OCI-LY1 (cell line): ENCODE data around the gene DACH1.

Experiments used
- H2AFZ ChIP-seq: fragments of 200-600 bp; sonication (generic), shearing (Covaris generic); 2 replicates; pipeline ENCODE4 v1.6.0; 2014; ENCODE audit warnings: antibody characterized with exemption, mild to moderate bottlenecking, low read length
- H3F3A ChIP-seq: fragments of 200-600 bp; sonication (generic), shearing (Covaris generic); 2 replicates; pipeline ENCODE4 v1.6.0; 2014; ENCODE audit warnings: mild to moderate bottlenecking, antibody characterized with exemption, low read length, moderate library complexity; ENCODE audit not compliant: insufficient read depth
- H3K27ac ChIP-seq: fragments of 200-600 bp; sonication (generic); 2 replicates; pipeline ENCODE4 v1.5.1; 2014; ENCODE audit warnings: low read length, mixed run types, mild to moderate bottlenecking, low read depth; ENCODE audit not compliant: poor library complexity, severe bottlenecking
- H3K27me3 ChIP-seq: fragments of 200-600 bp; sonication (generic); 2 replicates; pipeline ENCODE4 v1.6.0; 2014; ENCODE audit warnings: antibody characterized with exemption, mild to moderate bottlenecking, low read length, moderate library complexity; ENCODE audit not compliant: insufficient read depth
- H3K36me3 ChIP-seq: fragments of 200-600 bp; sonication (generic); 2 replicates; pipeline ENCODE4 v1.6.1; 2014; ENCODE audit warnings: mild to moderate bottlenecking, antibody characterized with exemption, low read length, moderate library complexity, mixed read lengths; ENCODE audit not compliant: insufficient read depth
- H3K4me1 ChIP-seq: fragments of 200-600 bp; sonication (generic); 2 replicates; pipeline ENCODE4 v1.5.1; 2014; ENCODE audit warnings: mild to moderate bottlenecking, low read length, moderate library complexity; ENCODE audit not compliant: insufficient read depth, severe bottlenecking
- H3K4me2 ChIP-seq: fragments of 200-600 bp; sonication (generic), shearing (Covaris generic); 2 replicates; pipeline ENCODE4 v1.6.1; 2014; ENCODE audit warnings: low read length
- H3K4me3 ChIP-seq: fragments of 200-600 bp; sonication (generic); 2 replicates; pipeline ENCODE4 v1.5.1; 2014; ENCODE audit warnings: low read length, low read depth, mild to moderate bottlenecking, mixed read lengths; ENCODE audit not compliant: poor library complexity, severe bottlenecking
- H3K79me2 ChIP-seq: fragments of 200-600 bp; shearing (Covaris generic); 2 replicates; pipeline ENCODE4 v1.6.1; 2016; ENCODE audit warnings: mixed run types, low read length, mixed read lengths; ENCODE audit not compliant: insufficient read depth
- H3K9ac ChIP-seq: fragments of 200-600 bp; sonication (generic), shearing (Covaris generic); 2 replicates; pipeline ENCODE4 v1.6.1; 2014; ENCODE audit warnings: mild to moderate bottlenecking, low read length, mixed read lengths
- H3K9me2 ChIP-seq: fragments of 200-600 bp; sonication (generic), shearing (Covaris generic); 2 replicates; pipeline ENCODE4 v1.6.1; 2014; ENCODE audit warnings: low read depth, mild to moderate bottlenecking, low read length, mixed read lengths
- H3K9me3 ChIP-seq: fragments of 200-600 bp; shearing (Covaris generic); 2 replicates; pipeline ENCODE4 v1.6.1; 2014; ENCODE audit warnings: low read length, mixed read lengths
- H4K20me1 ChIP-seq: fragments of 200-600 bp; sonication (generic), shearing (Covaris generic); 2 replicates; pipeline ENCODE4 v1.6.0; 2016; ENCODE audit warnings: mild to moderate bottlenecking, low read length; ENCODE audit not compliant: insufficient read depth
- EZH2 ChIP-seq: fragments of 200-600 bp; sonication (generic), shearing (Covaris generic); IDR thresholded peaks from 2 replicates; pipeline ENCODE4 v1.8.0; 2017; ENCODE audit warnings: borderline replicate concordance, mixed run types, mild to moderate bottlenecking, antibody characterized with exemption, low read length, moderate library complexity, mixed read lengths
- TF ChIP-seq, protein P1 (sequence below): fragments of 200-600 bp; sonication (generic), shearing (Covaris generic); IDR thresholded peaks from 2 replicates; pipeline ENCODE4 v1.5.1; 2017; ENCODE audit warnings: mild to moderate bottlenecking, antibody characterized with exemption, low read length, moderate library complexity, mixed read lengths

DACH1 gene

GRCh38 chr13:71617265-71617664 lies 249.7 kb downstream of the DACH1 start:
- Histone ChIP-seq H3K4me2 (no peak overlapping the region), H3K36me3 (no peaks in the 10 kb centered on the region)
- TF ChIP-seq EZH2, result no peak
- TF ChIP-seq, protein P1, sequence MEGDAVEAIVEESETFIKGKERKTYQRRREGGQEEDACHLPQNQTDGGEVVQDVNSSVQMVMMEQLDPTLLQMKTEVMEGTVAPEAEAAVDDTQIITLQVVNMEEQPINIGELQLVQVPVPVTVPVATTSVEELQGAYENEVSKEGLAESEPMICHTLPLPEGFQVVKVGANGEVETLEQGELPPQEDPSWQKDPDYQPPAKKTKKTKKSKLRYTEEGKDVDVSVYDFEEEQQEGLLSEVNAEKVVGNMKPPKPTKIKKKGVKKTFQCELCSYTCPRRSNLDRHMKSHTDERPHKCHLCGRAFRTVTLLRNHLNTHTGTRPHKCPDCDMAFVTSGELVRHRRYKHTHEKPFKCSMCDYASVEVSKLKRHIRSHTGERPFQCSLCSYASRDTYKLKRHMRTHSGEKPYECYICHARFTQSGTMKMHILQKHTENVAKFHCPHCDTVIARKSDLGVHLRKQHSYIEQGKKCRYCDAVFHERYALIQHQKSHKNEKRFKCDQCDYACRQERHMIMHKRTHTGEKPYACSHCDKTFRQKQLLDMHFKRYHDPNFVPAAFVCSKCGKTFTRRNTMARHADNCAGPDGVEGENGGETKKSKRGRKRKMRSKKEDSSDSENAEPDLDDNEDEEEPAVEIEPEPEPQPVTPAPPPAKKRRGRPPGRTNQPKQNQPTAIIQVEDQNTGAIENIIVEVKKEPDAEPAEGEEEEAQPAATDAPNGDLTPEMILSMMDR, result no peak

GRCh38 chr13:71613066-71613745 lies 253.8 kb downstream of the DACH1 start:
- TF ChIP-seq, protein P1, result no peak
- no peak for TF ChIP-seq EZH2
- Histone ChIP-seq H3K4me1 (no peaks in the 10 kb centered on the region), H3K9me3 (no peaks in the 10 kb centered on the region), H3K9ac (no peak overlapping the region), H3F3A (no peaks in the 10 kb centered on the region), H3K27ac (no peak overlapping the region), H3K27me3 (no peaks in the 10 kb centered on the region), H3K4me3 (no peak overlapping the region), H3K4me2 (no peak overlapping the region), H4K20me1 (no peaks in the 10 kb centered on the region), H3K9me2 (no peaks in the 10 kb centered on the region), H3K36me3 (no peaks in the 10 kb centered on the region), H2AFZ (no peak overlapping the region), H3K79me2 (no peaks in the 10 kb centered on the region)

More at GRCh38 chr13:71617265-71617664, 249.7 kb downstream of the DACH1 start:
- H3K9ac ChIP-seq, result no peak overlapping the region
- no peak overlapping the region for H2AFZ ChIP-seq
- H4K20me1 ChIP-seq, result no peaks in the 10 kb centered on the region
- no peak overlapping the region for H3K4me3 ChIP-seq
- H3K27ac ChIP-seq, result no peak overlapping the region
- H3K9me2 ChIP-seq, result no peaks in the 10 kb centered on the region
- H3K4me1 ChIP-seq, result no peaks in the 10 kb centered on the region
- no peaks in the 10 kb centered on the region for H3F3A ChIP-seq
- H3K9me3 ChIP-seq, result no peaks in the 10 kb centered on the region
- no peaks in the 10 kb centered on the region for H3K79me2 ChIP-seq
- H3K27me3 ChIP-seq, result no peaks in the 10 kb centered on the region

DNA sequence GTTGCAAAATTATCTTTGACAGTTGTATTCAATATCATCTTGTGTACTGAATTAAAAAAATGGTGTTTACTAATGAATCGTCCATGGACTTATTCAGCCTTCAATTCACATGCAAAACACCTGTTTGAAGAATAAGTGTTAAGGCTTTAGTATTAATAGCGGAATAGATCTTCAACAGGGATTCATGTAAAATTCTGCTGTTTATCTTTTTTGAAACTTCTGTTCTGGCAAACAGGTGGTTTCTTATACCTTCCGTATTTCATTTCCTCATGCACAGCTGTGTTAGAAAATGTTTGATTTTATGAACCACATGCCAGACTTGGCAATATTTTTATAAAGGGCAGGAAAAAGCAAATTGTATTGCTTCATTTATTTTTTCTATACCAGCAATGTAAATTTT lies 255.7 kb downstream of the DACH1 start:
- H3F3A ChIP-seq, result no peaks in the 10 kb centered on the region
- no peaks in the 10 kb centered on the region for H4K20me1 ChIP-seq
- H3K4me1 ChIP-seq, result no peaks in the 10 kb centered on the region
- H3K9ac ChIP-seq, result no peak overlapping the region
- no peaks in the 10 kb centered on the region for H3K9me3 ChIP-seq
- no peaks in the 10 kb centered on the region for H3K36me3 ChIP-seq
- no peaks in the 10 kb centered on the region for H3K27me3 ChIP-seq
- no peaks in the 10 kb centered on the region for H3K9me2 ChIP-seq
- no peak overlapping the region for H2AFZ ChIP-seq
- H3K4me2 ChIP-seq, result no peak overlapping the region
- H3K27ac ChIP-seq, result no peak overlapping the region
- no peak overlapping the region for H3K4me3 ChIP-seq
- H3K79me2 ChIP-seq, result no peaks in the 10 kb centered on the region
- TF ChIP-seq EZH2, result no peak
- TF ChIP-seq, protein P1, result no peak
